ENCODE data around the gene STH.

Gene STH

GRCh38 chr17:46028374-46028773, 29.3 kb downstream of the STH start:
- no peak for DNase-seq

- no peak for DNase-seq
Observed at GRCh38 chr17:46028981-46029565, 30.0 kb downstream of the STH start.

- DNase-seq = no peak
Observed at GRCh38 chr17:46029627-46030026, 30.6 kb downstream of the STH start.

GRCh38 chr17:46030752-46031151, 31.7 kb downstream of the STH start:
- DNase-seq = no peak

- no peak for DNase-seq
Observed at GRCh38 chr17:46031440-46031839, 32.4 kb downstream of the STH start.

- DNase-seq = no peak
Observed at GRCh38 chr17:46031920-46032319, 32.9 kb downstream of the STH start.

- no peak for DNase-seq
Observed at GRCh38 chr17:46032909-46033308, 33.9 kb downstream of the STH start.

- DNase-seq = no peak
Observed at GRCh38 chr17:46033392-46033791, 34.3 kb downstream of the STH start.

GRCh38 chr17:46035112-46035818, 36.2 kb downstream of the STH start:
- DNase-seq = no peak

- no peak for DNase-seq
Observed at GRCh38 chr17:46036491-46036890, 37.4 kb downstream of the STH start.

- DNase-seq = no peak
Observed at GRCh38 chr17:46037722-46038255, 38.7 kb downstream of the STH start.

GRCh38 chr17:46038414-46038813, 39.4 kb downstream of the STH start:
- DNase-seq = no peak

GRCh38 chr17:46038937-46039336, 39.9 kb downstream of the STH start:
- DNase-seq = no peak

- no peak for DNase-seq
Observed at GRCh38 chr17:46039592-46040186, 40.6 kb downstream of the STH start.

- no peak for DNase-seq
Observed at GRCh38 chr17:46042246-46042645, 43.2 kb downstream of the STH start.

GRCh38 chr17:46042925-46043324, 43.9 kb downstream of the STH start:
- no peak for DNase-seq

GRCh38 chr17:46043606-46044005, 44.6 kb downstream of the STH start:
- no peak for DNase-seq

GRCh38 chr17:46044286-46044928, 45.4 kb downstream of the STH start:
- DNase-seq = peak; percentile 76

- DNase-seq = no peak
Observed at GRCh38 chr17:46044989-46045388, 45.9 kb downstream of the STH start.

- DNase-seq = no peak
Observed at GRCh38 chr17:46045639-46046038, 46.6 kb downstream of the STH start.

GRCh38 chr17:46046957-46047356, 47.9 kb downstream of the STH start:
- no peak for DNase-seq

GRCh38 chr17:46047398-46047797, 48.3 kb downstream of the STH start:
- DNase-seq = no peak

- no peak for DNase-seq
Observed at GRCh38 chr17:46047856-46048255, 48.8 kb downstream of the STH start.
